Trophoblast cell (in vitro differentiated cells and primary cell): Measurements from ENCODE around the gene TANGO6.

Source experiments
- DNase-seq, 2 donors: peaks; one replicate each; pipeline ENCODE4 v3.0.0-alpha.2; 2016
- H2AFZ ChIP-seq: 2 replicates; pipeline ENCODE4 v1.6.1; 2013; ENCODE audit warnings: low read length, moderate library complexity, mild to moderate bottlenecking; ENCODE audit not compliant: insufficient read depth, poor library complexity
- H2AK5ac ChIP-seq: 2 replicates; pipeline ENCODE4 v1.6.1; 2013; ENCODE audit warnings: mild to moderate bottlenecking, low read length
- H2BK120ac ChIP-seq: 2 replicates; pipeline ENCODE4 v1.6.1; 2013; ENCODE audit warnings: low read length, mild to moderate bottlenecking, moderate library complexity; ENCODE audit not compliant: insufficient read depth, poor library complexity
- H2BK12ac ChIP-seq: 2 replicates; pipeline ENCODE4 v1.6.1; 2013; ENCODE audit warnings: mild to moderate bottlenecking, low read length, moderate library complexity
- H2BK5ac ChIP-seq: 2 replicates; pipeline ENCODE4 v1.6.1; 2013; ENCODE audit warnings: low read length, low read depth, moderate library complexity, mild to moderate bottlenecking; ENCODE audit not compliant: poor library complexity
- H3K14ac ChIP-seq: 2 replicates; pipeline ENCODE4 v1.6.1; 2013; ENCODE audit warnings: mild to moderate bottlenecking, low read length
- H3K18ac ChIP-seq: 2 replicates; pipeline ENCODE4 v1.6.1; 2013; ENCODE audit warnings: mild to moderate bottlenecking, low read length
- H3K23ac ChIP-seq: 2 replicates; pipeline ENCODE4 v1.6.1; 2013; ENCODE audit warnings: low read length
- H3K27ac ChIP-seq: 2 replicates; pipeline ENCODE4 v1.5.1; 2013; ENCODE audit warnings: low read depth, mild to moderate bottlenecking, inconsistent platforms, low read length, moderate library complexity
- H3K27me3 ChIP-seq: 2 replicates; pipeline ENCODE4 v1.6.1; 2013; ENCODE audit warnings: inconsistent platforms, mild to moderate bottlenecking, low read length, moderate library complexity; ENCODE audit not compliant: insufficient read depth
- H3K36me3 ChIP-seq, 2 experiments: 1 replicate in 1 of 2; 2 replicates in 1 of 2; pipeline ENCODE4 v1.6.1; 2013; ENCODE audit warnings: low read length in 2 of 2, mild to moderate bottlenecking in 2 of 2, moderate library complexity in 1 of 2; ENCODE audit not compliant: insufficient read depth in 2 of 2, control insufficient read depth in 1 of 2
- H3K4ac ChIP-seq: 2 replicates; pipeline ENCODE4 v1.6.1; 2013; ENCODE audit warnings: low read depth, mild to moderate bottlenecking, low read length, moderate library complexity
- H3K4me1 ChIP-seq, 2 experiments: 1 replicate in 1 of 2; 2 replicates in 1 of 2; pipeline ENCODE4 v1.6.1; 2013; ENCODE audit warnings: low read length in 2 of 2, mild to moderate bottlenecking in 2 of 2, moderate library complexity in 1 of 2; ENCODE audit not compliant: insufficient read depth in 2 of 2, control insufficient read depth in 1 of 2
- H3K4me2 ChIP-seq: 2 replicates; pipeline ENCODE4 v1.6.1; 2013; ENCODE audit warnings: inconsistent platforms, mild to moderate bottlenecking, low read length, moderate library complexity
- H3K4me3 ChIP-seq: 2 replicates; pipeline ENCODE4 v1.5.1; 2013; ENCODE audit warnings: mild to moderate bottlenecking, low read depth, low read length, inconsistent platforms
- H3K79me1 ChIP-seq: one replicate; pipeline ENCODE4 v1.6.1; 2013; ENCODE audit warnings: low read length
- H3K79me2 ChIP-seq: 2 replicates; pipeline ENCODE4 v1.6.1; 2013; ENCODE audit warnings: low read length, mild to moderate bottlenecking; ENCODE audit not compliant: control insufficient read depth, insufficient read depth, poor library complexity
- H3K9ac ChIP-seq: 2 replicates; pipeline ENCODE4 v1.6.1; 2013; ENCODE audit warnings: mild to moderate bottlenecking, low read length
- H3K9me3 ChIP-seq: 2 replicates; pipeline ENCODE4 v1.6.1; 2013; ENCODE audit warnings: low read depth, mild to moderate bottlenecking, control low read depth, inconsistent platforms, low read length; ENCODE audit not compliant: insufficient read depth
- H4K12ac ChIP-seq: 2 replicates; pipeline ENCODE4 v1.6.1; 2013; ENCODE audit warnings: low read depth, mild to moderate bottlenecking, low read length, moderate library complexity
- H4K8ac ChIP-seq: 2 replicates; pipeline ENCODE4 v1.6.1; 2013; ENCODE audit warnings: low read depth, mild to moderate bottlenecking, low read length, moderate library complexity
- H4K91ac ChIP-seq: one replicate; pipeline ENCODE4 v1.6.1; 2013; ENCODE audit warnings: low read depth, mild to moderate bottlenecking, low read length, moderate library complexity
- WGBS: extraction: QIAGEN DNeasy Blood & Tissue Kit; methylation state at CpG from one replicate; pipeline ENCODE4 v1.1.7; 2013; ENCODE audit warnings: missing lambda C conversion rate; ENCODE audit not compliant: insufficient read length, insufficient coverage; ENCODE audit errors: extremely low coverage; 5-methylcytosine and 5-hydroxymethylcytosine counted together

TANGO6 gene

DNA sequence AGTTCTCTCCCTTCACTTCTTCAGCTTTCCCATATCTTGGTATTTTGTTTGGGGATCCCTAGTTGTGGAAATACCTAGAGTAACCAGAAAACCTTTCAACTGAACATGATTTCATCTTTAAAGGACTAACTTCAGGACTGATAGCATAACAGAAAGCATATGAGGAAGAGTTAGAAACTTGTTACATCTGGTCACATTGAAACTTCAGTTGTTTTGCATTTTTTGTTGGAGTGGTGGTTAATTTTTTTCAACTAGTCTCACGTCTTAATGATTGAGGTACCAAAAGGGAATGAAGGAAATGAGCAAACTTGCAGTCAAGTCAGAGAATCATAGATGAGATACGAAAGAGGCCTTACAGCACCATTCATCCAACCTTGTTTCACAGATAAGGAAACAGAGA lies 49.6 kb downstream of the TANGO6 start:
- Histone ChIP-seq H3K4me3 (no peak overlapping the region), H3K27me3 (no peaks in the 10 kb centered on the region), H2BK120ac (no peak overlapping the region), H2BK5ac (no peak overlapping the region), H3K23ac (no peak overlapping the region), H3K18ac (no peak overlapping the region), H3K79me2 (no peaks in the 10 kb centered on the region), H3K4ac (no peak overlapping the region), H3K4me2 (no peak overlapping the region), H3K14ac (no peak overlapping the region), H4K91ac (no peak overlapping the region), H3K9ac (no peak overlapping the region), H2AK5ac (no peak overlapping the region), H3K79me1 (no peaks in the 10 kb centered on the region), H3K36me3 (no peaks in the 10 kb centered on the region), H3K9me3 (no peaks in the 10 kb centered on the region), H3K4me1 (no peaks in the 10 kb centered on the region), H3K27ac (no peak overlapping the region), H2AFZ (no peak overlapping the region), H4K8ac (no peak overlapping the region), H2BK12ac (no peak overlapping the region), H4K12ac (no peak overlapping the region)
- no CpG with 5 or more reads among the region's 2 CpGs for WGBS
- no peak for DNase-seq

DNA sequence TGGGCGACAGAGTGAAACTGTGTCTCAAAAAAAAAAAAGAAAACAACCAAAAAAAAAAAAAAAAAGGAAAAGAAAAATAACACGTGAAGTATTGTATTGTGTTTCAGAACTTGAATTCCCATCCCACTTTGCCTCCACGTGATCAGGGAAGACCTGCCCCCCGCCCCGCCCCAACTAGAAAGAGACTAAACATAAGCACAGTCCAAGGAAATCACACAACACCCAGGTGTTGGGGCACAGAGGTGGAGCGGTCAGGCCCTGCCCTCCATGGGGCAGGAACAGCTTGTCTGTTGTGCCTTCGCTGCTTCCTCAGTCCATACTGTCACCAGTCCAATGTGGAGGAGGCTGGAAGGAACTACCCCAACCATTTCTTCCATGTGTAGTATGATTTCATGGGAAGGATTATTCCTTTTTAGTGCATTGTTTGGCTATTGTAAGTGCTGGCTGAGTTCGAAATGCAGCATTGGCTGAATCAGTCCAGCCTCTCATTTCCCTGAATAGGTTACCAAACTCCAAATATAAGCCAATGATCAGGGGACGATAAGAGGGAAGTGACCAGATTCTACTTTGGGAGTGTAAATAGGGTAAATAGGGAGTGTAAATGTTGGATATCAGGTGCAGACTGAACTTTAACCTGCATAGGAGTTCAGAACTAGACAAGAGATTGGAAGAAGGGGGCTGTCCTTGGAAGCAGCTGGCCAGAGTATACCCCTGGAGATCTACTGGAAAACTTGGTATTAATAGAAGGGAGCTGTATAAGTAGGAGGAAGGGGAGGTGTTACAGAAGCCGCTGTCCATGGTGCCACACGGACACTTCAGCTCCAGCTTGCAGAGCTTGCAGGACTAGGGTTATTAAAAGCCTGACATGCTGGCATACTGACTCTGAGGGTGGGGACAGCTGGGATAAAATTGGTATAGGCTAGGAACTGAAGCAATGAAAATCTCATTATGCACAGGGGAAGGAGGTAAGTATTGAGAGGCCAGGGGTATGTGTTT lies 50.7 kb downstream of the TANGO6 start:
- H4K8ac ChIP-seq = no peak overlapping the region
- H3K18ac ChIP-seq = no peak overlapping the region
- H3K14ac ChIP-seq = no peak overlapping the region
- no peak overlapping the region for H4K91ac ChIP-seq
- H3K4me3 ChIP-seq = no peak overlapping the region
- no peaks in the 10 kb centered on the region for H3K36me3 ChIP-seq
- no peaks in the 10 kb centered on the region for H3K79me2 ChIP-seq
- H2AK5ac ChIP-seq = no peak overlapping the region
- H2BK12ac ChIP-seq = no peak overlapping the region
- H3K23ac ChIP-seq = no peak overlapping the region
- no peak overlapping the region for H3K4me2 ChIP-seq
- no peak overlapping the region for H3K4ac ChIP-seq
- no peaks in the 10 kb centered on the region for H3K4me1 ChIP-seq
- H3K9me3 ChIP-seq = no peaks in the 10 kb centered on the region
- no peaks in the 10 kb centered on the region for H3K27me3 ChIP-seq
- H2BK5ac ChIP-seq = no peak overlapping the region
- no peak overlapping the region for H4K12ac ChIP-seq
- no peak overlapping the region for H3K9ac ChIP-seq
- no peaks in the 10 kb centered on the region for H3K79me1 ChIP-seq
- H2BK120ac ChIP-seq = no peak overlapping the region
- no CpG with 5 or more reads among the region's 11 CpGs for WGBS
- no peak for DNase-seq
- no peak overlapping the region for H3K27ac ChIP-seq
- H2AFZ ChIP-seq = no peak overlapping the region

- H2AK5ac ChIP-seq = no peak overlapping the region
- H3K4ac ChIP-seq = no peak overlapping the region
- no peaks in the 10 kb centered on the region for H3K79me1 ChIP-seq
- H3K23ac ChIP-seq = no peak overlapping the region
- H2BK120ac ChIP-seq = no peak overlapping the region
- H3K36me3 ChIP-seq = no peaks in the 10 kb centered on the region
- no peak overlapping the region for H3K9ac ChIP-seq
- H2BK12ac ChIP-seq = no peak overlapping the region
- H3K4me3 ChIP-seq = no peak overlapping the region
- no peak overlapping the region for H4K91ac ChIP-seq
- H3K4me1 ChIP-seq = no peaks in the 10 kb centered on the region
- no peak overlapping the region for H3K18ac ChIP-seq
- H2AFZ ChIP-seq = no peak overlapping the region
- H3K9me3 ChIP-seq = no peaks in the 10 kb centered on the region
- no peak overlapping the region for H4K8ac ChIP-seq
- H3K14ac ChIP-seq = no peak overlapping the region
- H2BK5ac ChIP-seq = no peak overlapping the region
- DNase-seq = no peak
- WGBS = no CpG with 5 or more reads among the region's 5 CpGs
- H3K4me2 ChIP-seq = no peak overlapping the region
- H4K12ac ChIP-seq = no peak overlapping the region
- no peaks in the 10 kb centered on the region for H3K79me2 ChIP-seq
- no peak overlapping the region for H3K27ac ChIP-seq
- H3K27me3 ChIP-seq = no peaks in the 10 kb centered on the region
These were observed 51.4 kb downstream of the TANGO6 start for GRCh38 chr16:68894714-68895113.

DNA sequence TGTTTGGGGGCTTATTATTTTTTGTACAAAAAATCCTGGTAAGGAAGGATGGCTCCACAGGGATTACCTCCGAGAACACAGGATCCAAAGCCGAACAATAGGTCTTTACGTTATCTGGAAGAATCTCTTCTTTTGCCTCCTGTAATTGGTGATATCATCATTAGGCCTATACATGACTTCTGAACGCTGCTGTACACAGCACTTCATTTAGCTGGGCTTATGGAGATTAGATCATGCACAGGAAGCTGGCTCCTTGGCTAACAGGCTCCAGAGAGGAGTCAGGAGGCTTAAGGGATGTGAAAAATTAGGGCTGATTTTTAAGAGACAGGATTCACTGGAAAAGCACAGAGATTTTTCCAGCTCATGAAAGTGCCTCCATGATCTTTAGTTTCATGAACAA lies 54.7 kb downstream of the TANGO6 start:
- no peak for DNase-seq
- Histone ChIP-seq H2AFZ (no peak overlapping the region), H3K9ac (no peak overlapping the region), H2AK5ac (no peak overlapping the region), H3K27ac (no peak overlapping the region), H3K79me1 (no peaks in the 10 kb centered on the region), H2BK12ac (no peak overlapping the region), H3K23ac (no peak overlapping the region), H3K4me1 (no peaks in the 10 kb centered on the region), H4K12ac (no peak overlapping the region), H2BK5ac (no peak overlapping the region), H3K18ac (no peak overlapping the region), H3K36me3 (no peaks in the 10 kb centered on the region), H3K4me3 (no peak overlapping the region), H3K14ac (no peak overlapping the region), H3K9me3 (no peaks in the 10 kb centered on the region), H2BK120ac (no peak overlapping the region), H3K4me2 (no peak overlapping the region), H4K91ac (no peak overlapping the region), H3K79me2 (no peaks in the 10 kb centered on the region), H3K4ac (no peak overlapping the region), H3K27me3 (no peaks in the 10 kb centered on the region), H4K8ac (no peak overlapping the region)
- WGBS = no CpG with 5 or more reads among the region's 4 CpGs
